ENCODE measurements around the gene LYG1.
"Not testable (repeated sequence)": the region's sequence is repeated elsewhere in the genome, so short reads cannot be mapped to it uniquely, and the experiment has no call there.

The LYG1 gene

DNA sequence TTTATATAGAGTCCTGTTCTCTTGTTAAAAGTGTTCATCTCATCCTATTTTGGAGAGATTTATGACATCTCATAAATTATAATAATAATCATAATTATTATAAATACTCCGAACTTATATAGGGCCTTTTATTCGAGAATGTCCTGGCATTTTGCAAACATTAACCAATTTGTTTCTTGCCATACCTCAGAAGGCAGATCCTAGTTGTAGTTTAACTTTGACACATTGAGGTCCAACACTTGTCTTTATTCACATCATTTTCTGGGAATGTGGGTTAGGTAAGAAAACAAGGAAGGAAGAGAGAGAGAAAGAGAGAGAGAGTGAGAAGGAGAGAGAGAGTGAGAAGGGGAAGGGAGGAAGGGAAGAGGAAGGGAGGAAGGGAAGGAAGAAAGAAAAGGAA lies at the start of gene LYG1:
Gene LYG1 (minus strand): TSS at position 101 of the 400 bp plus-strand sequence. CDS start 5,527 bp downstream, outside the sequence.
- not testable (repeated sequence) for DNase-seq

GRCh38 chr2:99350194-99350593 lies 49.2 kb upstream of the LYG1 start:
- no peak for DNase-seq

DNA sequence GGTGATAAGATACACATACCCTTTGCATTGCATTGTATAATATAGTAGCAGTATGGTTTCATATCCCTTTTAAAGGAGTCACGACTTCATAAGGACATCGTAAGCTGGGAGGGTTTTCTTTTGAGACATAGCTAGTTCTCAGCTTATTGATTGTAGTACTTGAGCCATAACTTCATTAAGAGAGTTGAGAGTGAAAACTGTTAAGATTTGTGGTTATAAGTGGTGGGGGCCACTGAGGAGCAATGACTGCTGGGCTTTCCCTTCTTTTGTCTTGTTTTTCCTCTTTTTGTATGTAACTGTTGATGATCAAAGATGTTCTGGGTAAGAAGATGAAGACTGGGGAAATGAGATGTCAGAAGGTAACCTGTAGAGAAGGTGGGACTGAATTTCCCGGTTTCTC lies 47.2 kb upstream of the LYG1 start:
- no peak for DNase-seq

GRCh38 chr2:99346218-99346617 lies 45.2 kb upstream of the LYG1 start:
- no peak for DNase-seq

- not testable (repeated sequence) for DNase-seq
These were observed 44.4 kb upstream of the LYG1 start for GRCh38 chr2:99345446-99345845.

DNA sequence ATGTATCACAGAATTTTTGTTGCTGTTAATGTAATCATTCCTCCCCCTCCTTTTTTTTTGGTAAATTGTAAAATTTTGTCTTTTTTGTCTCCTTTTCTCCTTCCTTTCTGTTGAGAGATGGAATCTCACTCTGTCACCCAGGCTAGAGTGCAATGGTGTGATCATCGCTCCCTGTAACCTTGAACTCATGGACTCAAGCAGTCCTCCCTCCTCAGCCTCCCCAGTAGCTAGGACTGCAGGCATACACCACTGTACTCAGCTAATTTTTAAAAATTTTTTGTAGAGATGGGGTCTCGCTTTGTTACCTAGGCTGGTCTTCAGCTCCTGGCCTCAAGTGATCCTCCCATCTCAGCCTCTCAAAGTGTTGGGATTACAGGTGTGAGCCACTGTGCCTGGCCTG lies 41.5 kb upstream of the LYG1 start:
- no peak for DNase-seq

DNA sequence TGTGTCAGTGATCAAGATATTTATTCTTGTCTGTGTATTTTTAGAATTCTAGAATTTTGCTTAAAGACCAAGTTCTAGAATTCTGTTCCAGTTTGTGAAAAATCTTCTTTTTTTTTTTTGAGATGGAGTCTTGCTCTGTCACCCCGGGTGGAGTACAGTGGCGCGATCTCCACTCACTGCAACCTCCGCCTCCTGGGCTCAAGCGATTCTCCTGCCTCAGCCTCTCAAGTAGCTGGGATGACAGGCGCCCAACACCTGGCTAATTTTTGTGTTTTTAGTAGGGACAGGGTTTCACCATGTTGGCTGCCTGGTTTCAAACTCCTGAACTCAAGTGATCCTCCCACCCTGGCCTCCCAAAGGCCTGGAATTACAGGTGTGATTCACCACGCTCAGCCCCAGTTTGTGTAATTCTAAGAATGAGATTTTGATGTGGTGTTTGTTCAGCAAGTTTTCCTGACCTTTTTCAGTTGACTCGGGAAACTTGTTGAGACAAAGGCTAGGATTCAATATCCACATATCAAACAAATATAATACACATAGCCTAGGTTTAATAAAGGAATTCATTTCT lies 39.8 kb upstream of the LYG1 start:
- no peak for DNase-seq

- no peak for DNase-seq
These were observed 37.1 kb upstream of the LYG1 start for GRCh38 chr2:99338029-99338585.

GRCh38 chr2:99337113-99338028 lies 36.4 kb upstream of the LYG1 start, which contains the start of gene EIF5B:
TSS of gene EIF5B (plus strand) at chr2:99337389. CDS start at chr2:99337555, 166 bp downstream.
- peak; percentile 96 for DNase-seq

DNA sequence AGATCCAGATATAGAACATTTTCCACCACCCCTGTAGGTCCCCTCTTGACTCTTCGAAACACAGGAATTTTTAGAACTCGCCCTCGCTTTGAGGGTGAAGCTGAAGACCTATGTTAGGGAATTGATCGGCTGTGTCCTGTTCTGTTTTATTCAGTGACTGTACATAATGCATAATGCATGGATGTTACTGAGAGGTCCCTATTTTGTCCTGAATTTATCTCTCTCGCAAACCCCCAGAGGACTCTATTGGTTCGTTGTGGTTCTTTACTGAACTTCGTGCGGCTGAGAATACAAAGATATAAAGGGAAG lies 35.8 kb upstream of the LYG1 start:
- peak; percentile 48 for DNase-seq

GRCh38 chr2:99335911-99336803 lies 35.2 kb upstream of the LYG1 start, which contains the start of gene TXNDC9:
TSS of gene TXNDC9 (minus strand) at chr2:99336333. CDS start at chr2:99333210, 3,123 bp downstream.
- DNase-seq, result peak; percentile 100

DNA sequence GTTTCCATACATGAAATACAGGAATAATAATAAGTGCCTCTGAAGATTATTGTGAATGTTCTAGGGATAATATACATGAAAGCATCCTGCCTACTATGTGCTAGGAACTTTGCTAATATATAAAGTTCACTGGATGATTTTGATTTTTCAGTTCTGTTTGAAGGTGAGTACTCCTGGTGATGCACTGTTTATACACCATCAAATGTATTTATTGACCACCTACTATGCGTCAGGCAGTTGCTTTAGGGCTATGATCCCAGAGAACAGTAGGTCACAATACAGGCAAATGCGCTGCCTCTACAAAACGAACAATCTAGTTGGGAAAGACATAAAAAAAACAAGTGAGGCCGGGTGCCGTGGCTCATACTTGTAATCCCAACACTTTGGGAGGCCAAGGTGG lies 24.4 kb upstream of the LYG1 start:
- no peak for DNase-seq

DNA sequence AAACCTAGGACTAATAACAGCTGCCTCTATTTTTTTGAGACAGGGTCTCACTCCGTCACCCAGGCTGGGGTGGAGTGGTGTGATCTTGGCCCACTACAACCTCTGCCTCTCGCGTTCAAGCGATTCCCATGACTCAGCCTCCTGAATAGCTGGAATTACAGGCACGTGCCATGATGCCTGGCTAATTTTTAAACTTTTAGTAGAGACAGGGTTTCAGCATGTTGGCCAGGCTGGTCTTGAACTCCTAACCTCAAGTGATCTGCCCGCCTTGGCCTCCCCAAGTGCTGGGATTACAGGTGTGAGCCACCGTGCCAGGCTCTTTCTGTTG lies 16.8 kb upstream of the LYG1 start:
- DNase-seq, result not testable (repeated sequence)

DNA sequence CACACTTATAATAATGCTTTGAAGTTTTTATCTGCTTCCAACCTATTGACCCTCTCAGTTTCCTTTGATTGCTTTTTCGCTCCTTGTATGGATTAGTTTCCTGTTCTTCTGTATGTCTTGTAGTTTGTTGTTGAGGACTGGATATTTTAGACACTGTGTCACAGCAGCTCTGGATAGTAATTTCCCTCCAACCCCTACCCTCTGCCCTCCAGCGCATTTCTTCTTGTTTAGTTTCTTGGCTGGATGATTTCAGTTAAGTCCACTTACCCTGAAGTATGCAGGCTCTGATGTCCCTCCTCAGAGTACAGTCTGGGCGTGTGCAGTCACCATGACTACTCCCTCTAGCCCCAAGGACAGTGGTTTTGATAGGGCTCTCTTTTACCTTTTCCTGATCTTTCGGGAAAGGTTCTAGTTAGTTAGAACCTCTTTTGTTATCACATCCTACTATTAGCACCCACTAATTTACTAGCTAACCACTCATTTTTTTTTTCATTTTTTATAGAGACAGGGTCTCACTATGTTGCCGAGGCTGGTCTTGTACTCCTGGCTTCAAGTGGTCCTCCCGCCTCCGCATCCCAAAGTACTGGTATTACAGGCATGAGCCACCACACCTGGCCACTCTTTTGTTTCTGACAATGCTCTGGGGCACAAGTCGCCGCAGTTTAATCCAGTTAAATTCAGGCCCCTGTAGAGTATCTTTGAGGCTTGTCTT lies 16.3 kb upstream of the LYG1 start:
- no peak for DNase-seq

DNA sequence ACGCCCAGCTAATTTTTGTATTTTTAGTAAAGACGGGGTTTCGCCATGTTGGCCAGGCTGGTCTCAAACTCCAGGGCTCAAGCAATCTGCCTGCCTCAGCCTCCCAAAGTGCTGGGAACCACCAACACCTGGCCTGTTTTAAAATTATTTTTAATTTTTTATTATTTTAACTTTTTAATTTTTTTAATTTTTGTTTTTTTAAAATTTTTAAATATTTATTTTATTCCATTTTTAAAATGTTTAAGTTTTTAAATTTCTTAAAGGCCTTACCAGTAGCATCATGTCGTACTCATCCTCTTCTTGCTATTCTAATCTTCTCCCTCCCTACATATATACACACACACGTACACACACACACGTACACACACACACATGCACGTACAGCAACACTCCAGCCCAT lies 1.4 kb downstream of the LYG1 start:
- DNase-seq, result no peak

DNA sequence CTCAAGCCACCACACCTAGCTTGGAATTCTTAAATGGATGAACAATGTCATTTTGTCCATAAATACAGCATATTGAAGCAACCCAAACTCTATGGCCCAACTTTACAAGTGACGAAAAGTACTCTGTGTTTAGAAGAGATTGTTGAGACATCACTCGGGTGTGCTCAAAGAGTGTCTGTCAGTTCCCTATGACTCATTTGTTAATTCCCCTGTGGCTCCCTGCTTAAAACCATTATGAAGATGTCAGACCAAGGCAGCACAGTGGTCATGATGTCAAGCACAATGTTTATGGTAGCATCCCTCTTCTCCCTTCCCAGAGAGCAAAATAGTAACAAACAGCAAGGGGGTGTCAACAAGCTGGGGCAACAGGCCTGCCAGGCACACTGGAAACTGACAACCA lies 3.0 kb downstream of the LYG1 start:
- no peak for DNase-seq

DNA sequence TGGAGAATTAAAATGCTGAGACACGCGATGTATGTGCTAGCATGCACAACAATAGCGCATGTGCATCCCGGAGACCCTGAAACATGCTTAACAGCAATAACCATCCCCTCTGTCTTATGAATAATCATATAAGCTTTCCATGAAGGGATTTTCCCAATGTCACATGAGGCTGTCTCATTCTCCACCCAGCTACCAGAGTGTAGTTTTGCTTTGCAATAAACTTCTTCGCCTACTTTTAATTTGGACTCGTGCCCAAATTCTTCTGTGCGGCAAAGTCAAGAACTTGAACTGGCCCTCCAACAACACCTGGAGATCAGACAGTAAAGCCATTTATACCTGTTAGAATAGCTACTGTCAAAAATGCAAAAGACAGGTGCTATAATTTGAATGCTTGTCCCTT lies 15.5 kb downstream of the LYG1 start:
- DNase-seq, result no peak

DNA sequence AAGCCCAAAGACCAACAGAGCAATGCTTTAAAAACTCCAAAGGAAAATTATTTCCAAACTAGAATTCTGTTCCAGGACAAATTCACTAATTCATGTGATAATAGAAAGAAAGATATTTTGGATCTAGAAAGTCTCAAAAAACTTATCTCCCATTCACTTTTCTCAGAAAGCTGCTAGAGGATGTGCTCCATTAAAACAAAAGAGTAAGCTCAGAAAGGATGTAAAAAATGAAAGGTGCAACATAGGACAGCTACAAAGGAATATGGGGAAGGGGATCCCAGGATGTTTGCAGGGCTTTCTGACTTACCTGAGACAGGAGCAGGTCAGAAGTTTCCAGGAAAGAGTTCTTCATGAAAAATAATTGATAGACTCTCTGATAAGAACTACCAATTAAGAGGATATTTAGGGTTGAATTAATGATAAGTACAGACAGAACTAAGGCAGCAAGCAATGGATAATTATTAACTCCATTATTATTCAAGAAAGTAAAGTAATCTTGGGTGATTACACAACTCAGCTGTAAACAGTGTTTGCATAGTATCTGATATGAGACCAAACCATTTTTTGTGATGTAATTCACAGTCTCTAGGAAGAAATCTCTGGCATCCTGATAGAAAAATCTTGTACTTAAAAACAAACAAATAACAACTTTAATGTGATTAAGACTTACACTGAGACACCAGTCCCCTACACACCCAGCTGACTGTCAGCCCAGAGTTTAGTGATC lies 20.9 kb downstream of the LYG1 start:
- DNase-seq, result no peak

DNA sequence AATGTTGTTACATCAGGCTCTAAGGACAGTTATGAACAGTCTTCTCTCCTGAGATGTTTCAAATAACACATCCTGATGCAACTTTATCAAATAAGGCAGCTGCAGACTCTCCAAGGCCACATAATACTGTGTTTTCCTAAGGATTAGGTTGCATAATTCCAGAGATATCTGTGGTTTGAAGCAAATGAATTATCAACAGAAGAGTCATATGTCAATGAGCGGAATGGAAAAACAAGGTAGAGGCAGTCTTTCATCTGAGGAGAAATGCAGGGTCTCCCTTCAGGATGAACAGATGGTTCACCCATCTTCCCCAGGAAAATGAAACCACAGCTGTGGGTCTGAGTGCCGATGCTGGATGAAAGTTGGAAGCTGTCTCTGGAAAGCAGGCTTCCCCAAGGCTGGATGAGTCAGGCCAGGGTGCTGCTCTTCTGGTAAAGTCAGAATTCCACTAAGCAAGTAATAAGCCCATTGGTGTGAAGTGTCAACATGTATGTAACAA lies 22.2 kb downstream of the LYG1 start:
- DNase-seq, result no peak

- DNase-seq, result not testable (repeated sequence)
These were observed 22.7 kb downstream of the LYG1 start for GRCh38 chr2:99278195-99278765.

DNA sequence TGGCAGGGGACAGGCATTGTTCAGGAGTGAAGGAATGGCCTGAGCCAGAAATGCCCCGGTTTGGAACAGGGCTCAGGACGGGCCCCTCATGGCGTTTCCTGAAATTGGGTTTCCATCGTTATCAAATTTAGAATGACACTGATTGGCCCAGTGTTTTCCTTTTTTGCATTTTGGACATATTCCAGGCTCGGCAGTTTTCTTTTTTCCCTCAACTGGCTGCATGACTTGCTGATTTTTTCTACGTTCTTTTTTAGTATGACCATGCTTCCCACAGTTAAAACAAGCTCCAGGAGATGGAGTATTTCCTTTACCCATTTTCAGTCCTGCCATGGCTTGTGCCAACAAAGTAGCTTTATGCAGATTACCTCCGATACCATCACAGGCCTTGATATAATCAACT lies 25.1 kb downstream of the LYG1 start:
- no peak for DNase-seq
